Stimulated activated CD8-positive, alpha-beta memory T cell treated with anti-CD3 and anti-CD28 coated beads, Interleukin-7, amount 100 ng/mL, for 24 hours (primary cell): ENCODE results near the gene PARD3.
"Not testable (repeated sequence)": the region's sequence is repeated elsewhere in the genome, so short reads cannot be mapped to it uniquely, and the experiment has no call there.

ENCODE experiments used
- DNase-seq: peaks from one replicate; pipeline ENCODE4 v3.0.0-alpha.2; 2020; ENCODE audit warnings: low read depth

The PARD3 gene

DNA sequence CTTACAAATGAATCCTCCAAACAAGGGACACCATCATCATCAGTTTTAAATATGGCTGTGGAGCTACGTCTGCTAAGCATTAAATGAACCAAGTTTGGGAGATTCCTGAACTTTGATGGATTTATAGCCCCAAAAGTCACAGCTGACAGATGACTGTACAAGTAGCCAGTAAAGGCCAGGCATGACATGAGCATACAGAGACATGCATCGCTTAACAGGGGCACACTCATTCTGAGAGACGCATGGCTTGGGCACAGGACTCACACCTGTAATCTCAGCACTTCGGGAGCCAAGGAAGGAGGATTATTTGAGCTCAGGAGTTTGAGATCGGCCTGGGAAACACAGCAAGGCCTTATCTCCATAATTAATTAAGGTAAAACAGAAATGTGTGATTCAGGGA, 166.2 kb downstream of the PARD3 start:
- DNase-seq, result no peak

GRCh38 chr10:34647875-34648865, 166.9 kb downstream of the PARD3 start:
- no peak for DNase-seq

- DNase-seq, result no peak
These were observed 167.9 kb downstream of the PARD3 start for GRCh38 chr10:34647160-34647559.

- no peak for DNase-seq
These were observed 168.8 kb downstream of the PARD3 start for GRCh38 chr10:34646331-34646730.

DNA sequence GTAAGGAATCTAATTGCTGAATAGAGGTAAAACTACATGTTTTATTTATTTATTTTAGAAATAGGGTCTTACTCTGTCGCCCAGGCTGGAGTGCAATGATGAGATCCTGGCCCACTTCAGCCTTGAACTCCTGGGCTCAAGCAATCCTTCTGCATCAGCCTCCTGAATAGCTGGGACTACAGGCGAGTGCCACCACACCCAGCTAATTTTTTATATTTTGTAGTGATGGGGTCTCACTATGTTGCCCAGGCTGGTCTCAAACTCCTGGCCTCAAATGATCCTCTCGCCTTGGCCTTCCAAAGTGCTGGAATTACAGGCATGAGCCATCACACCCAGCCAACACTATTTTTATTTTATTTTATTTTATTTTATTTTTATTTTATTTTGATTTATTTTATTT, 170.3 kb downstream of the PARD3 start:
- not testable (repeated sequence) for DNase-seq

GRCh38 chr10:34644224-34644623, 170.9 kb downstream of the PARD3 start:
- DNase-seq, result no peak

- DNase-seq, result no peak
These were observed 171.5 kb downstream of the PARD3 start for GRCh38 chr10:34643620-34644019.

- DNase-seq, result no peak
These were observed 173.1 kb downstream of the PARD3 start for GRCh38 chr10:34641913-34642558.

GRCh38 chr10:34641147-34641912, 173.8 kb downstream of the PARD3 start:
- no peak for DNase-seq

GRCh38 chr10:34638406-34639054, 176.6 kb downstream of the PARD3 start:
- DNase-seq, result peak; percentile 54

DNA sequence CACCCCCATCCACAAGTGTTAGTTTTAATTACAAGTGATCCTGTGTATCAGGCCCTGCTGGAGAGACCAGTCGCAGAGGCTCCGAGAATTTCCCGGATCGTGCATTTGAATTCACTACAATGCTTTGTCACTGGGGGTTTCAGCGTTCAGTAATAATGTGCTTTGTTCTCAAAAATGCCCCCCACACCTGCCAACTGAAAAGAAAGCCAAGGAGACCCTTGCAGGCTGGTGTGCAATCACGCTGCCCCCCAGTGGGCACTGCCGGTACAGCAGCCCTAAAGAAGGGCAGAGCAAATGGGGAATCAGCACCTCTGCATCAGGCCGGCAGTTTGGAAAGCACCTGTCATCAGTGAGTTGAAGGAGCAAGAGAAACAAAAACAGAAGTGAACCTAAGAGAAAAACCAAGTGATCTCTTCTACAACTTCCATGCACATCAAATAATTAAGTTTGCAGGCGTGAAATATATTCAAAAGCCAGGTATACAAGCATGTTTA, 177.6 kb downstream of the PARD3 start:
- DNase-seq, result peak; percentile 59

GRCh38 chr10:34635111-34635510, 180.0 kb downstream of the PARD3 start:
- DNase-seq, result no peak

DNA sequence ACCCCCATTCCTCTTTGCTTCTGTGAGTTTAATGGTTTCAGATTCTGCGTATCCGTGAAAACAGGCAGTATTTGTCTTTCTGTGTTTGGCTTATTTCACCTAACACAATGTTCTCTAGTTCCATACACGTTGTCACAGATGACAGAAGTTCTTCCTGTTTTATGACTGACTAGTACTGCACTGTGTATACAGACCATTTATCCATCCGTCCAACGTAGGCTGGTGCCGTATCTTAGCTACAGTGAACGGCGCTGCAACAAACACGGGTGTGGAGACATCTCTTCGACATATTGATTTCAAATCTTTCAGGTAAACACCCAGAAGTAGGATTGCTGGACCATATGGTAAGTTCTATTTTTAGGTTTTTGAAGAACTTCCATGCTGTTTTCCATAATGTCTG, 181.7 kb downstream of the PARD3 start:
- DNase-seq, result no peak

- DNase-seq, result no peak
These were observed 186.0 kb downstream of the PARD3 start for GRCh38 chr10:34629084-34629483.

DNA sequence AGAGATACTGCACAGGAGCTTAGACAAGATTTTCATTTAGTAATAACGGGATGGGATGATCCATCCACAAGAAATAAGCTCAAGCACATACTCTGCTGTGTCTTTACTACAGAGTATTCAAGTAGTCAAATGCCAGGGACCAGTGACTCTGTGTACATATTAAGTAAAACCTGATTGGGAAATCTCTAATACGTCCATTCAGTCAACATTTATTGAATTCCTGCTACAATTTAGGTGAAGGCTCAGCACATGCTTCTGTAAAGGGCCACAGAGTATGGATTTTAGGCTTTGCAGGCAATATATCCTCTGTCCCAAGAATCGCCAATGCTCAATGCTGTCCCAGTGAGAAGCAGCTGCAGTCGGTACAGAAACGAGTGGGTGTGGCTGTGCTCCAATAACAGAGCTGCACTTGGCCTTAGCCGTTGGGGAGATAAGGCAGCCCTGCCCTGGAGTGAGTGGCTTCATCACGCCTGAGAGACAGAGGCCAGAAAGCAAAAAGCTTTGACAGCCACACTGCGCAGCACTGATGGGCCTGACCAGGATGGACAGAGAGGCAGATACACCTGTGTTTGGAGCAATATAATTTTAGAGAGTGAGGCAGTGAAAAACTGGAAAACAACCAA, 186.8 kb downstream of the PARD3 start:
- DNase-seq, result no peak

- DNase-seq, result no peak
These were observed 187.4 kb downstream of the PARD3 start for GRCh38 chr10:34627741-34628140.

- DNase-seq, result no peak
These were observed 187.8 kb downstream of the PARD3 start for GRCh38 chr10:34627331-34627730.

GRCh38 chr10:34626158-34626880, 188.8 kb downstream of the PARD3 start:
- DNase-seq, result no peak

DNA sequence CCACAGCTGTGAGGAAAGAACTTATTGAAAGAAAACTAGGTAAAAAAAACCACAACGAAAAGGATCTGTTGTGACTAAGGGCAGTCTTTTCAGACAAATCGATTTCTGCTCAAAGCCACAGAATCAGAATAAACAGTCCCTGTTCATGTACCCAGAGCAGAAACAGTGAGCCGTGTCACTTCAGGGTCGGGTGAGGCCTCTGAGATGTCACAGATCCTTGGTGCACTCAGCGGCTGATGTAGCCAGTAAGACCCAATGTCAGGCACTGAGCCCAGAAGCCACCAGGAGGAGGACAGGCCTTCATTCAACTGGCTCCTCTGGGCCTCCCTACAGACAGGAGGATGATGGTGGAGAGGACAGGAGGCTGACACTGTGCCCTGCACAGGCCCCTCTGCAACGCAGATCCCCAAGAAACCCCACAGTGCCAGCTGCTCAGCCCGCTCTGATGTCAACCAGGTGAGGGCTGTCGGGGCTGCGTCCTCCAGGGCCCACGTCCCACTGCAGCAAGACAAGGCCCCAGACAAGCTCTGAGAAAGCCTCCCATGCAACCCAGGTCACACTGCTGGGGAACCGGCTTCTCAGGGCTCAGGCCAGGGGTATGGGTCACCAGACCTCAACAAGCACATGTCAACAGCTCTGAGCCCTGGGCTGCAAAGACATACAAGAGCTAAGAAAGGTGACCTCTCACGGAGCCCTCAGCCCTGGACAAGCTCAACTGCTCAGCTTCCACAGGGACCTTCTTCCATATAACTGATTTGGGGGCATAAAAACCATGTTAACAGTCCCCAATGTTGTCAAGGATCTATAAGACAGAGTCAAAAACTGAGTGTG, 190.6 kb downstream of the PARD3 start:
- no peak for DNase-seq

DNA sequence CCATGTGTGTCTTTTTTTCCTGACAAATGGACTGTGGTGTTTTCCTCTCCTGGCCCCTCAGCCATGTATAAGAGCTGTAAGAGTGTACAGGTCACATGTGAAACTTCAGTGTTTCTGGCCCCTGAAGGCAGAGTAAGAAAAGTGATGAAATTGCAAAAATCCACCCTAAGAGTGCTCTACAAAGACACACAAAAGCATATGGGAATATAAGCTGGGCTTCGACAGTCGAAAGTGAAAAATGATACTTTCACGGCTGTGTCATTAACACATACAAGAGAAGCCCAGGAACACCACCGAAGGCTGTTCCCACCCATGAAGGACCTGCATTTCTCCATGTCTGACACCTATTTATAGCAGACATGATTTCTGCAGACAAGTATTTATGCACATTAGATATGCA, 192.2 kb downstream of the PARD3 start:
- no peak for DNase-seq
